Limb (tissue), 2 donors: ENCODE results near the gene TMEM175.
"Not testable (repeated sequence)": the region's sequence is repeated elsewhere in the genome, so short reads cannot be mapped to it uniquely, and the experiment has no call there.

Source experiments
- DNase-seq, 2 donors: peaks; one replicate each; pipeline ENCODE4 v3.0.0-alpha.2; 2016; ENCODE audit errors: extremely low spot score in 2 of 2

TMEM175 gene

GRCh38 chr4:988726-989721 lies 56.8 kb downstream of the TMEM175 start:
- DNase-seq = no peak

DNA sequence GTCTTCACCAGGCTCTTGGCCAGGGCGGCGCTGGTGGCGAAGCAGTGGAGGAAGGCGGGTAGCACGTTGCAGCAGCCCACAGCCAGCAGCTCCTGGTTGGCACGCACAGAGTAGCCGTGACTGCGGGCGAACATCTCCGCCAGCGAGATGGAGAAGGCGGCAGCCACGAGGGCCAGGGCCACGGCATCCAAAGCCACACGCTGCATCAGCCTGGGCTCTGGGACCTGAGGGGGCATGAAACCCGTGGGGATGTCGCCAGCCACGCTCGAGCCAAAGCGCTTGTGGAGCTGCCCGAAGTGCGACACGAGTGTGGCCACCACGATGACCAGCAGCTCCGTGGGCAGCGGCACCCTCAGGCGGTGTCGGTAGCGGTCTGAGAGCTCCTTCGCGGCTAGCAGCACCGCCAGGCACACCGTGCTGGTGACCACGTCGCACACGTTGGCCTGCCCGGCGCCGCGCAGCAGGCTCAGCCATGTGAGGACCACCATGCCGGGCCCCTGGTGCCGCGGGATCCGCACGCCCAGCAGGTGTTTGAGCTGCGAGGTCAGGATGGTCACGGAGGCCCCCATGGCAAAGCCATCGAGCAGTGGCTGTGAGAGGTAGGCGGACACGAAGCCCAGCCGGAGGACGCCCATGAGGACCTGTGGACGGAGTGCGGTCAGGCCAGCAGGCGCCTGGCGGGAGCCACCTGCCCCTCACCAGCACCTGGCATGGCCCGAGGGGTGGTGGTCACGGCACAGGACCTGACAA lies 57.6 kb downstream of the TMEM175 start:
- DNase-seq = no peak

- DNase-seq = no peak
These were observed 58.6 kb downstream of the TMEM175 start for GRCh38 chr4:990746-991367.

- no peak for DNase-seq
These were observed 59.4 kb downstream of the TMEM175 start for GRCh38 chr4:991451-992296.

DNA sequence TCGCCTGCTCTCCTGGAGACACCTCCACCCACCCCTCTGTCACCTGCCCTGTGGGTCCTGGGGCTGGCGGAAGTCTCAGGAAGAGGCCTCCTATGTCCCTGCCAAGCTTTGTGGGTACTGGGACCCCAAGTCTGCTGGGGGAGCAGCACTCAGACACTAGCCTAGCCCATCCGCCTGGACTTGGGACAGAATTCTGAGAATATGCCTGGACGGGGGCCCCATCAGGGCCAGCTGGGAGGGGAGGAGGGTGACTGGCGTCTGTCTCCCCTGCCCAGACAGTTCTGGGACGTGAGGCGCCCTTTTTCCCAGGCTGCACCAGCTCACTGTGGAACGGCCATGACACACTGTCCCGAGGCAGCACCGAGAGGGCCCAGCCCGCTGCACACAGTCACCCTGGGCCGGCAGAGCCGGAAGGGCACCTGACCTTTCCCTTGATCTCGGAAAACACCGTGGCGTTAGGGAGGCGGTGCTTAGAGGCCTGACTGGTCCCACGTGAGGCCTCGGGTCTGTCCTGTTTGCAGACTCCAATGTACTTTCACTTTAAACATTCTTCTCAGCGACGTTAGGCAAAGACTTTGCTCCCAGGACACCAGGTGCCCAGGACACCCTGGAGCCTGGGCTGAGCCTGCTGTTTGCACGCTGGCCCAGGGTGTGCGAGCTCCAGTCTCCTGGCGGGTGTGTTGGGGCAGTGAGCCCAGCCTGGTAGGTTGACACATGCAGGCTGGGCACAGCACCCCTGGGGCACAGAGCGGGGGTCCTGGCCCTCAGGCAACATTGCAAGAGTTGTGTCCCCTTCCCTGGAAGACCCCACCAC lies 60.2 kb downstream of the TMEM175 start:
- DNase-seq = no peak

- no peak for DNase-seq
These were observed 61.1 kb downstream of the TMEM175 start, which contains the start of gene SLC26A1 for GRCh38 chr4:993111-994029. Gene SLC26A1 (minus strand): TSS chr4:993404. CDS start chr4:991703, 1,701 bp downstream.

GRCh38 chr4:995311-996026 lies 63.2 kb downstream of the TMEM175 start:
- no peak for DNase-seq

GRCh38 chr4:996030-996996 lies 64.1 kb downstream of the TMEM175 start:
- DNase-seq = no peak

DNA sequence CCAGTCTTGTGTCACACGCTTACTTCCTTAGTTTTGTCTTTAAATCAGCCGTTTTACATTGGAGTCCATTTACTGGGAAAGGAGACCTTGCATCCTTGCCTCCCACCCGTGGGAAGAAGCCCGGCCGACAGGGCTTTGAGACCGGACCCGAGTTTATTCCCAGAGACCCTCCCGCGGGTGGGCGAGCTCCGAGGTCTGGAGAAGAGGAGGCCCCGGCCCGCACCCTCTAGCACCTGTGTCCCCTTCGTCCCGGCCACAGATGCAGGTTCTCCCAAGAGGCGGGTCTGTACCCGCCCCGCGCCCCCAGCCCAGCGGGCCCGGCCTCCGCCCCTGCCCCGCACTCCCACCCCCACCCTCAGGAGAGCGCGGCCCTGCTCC lies 64.7 kb downstream of the TMEM175 start:
- no peak for DNase-seq

DNA sequence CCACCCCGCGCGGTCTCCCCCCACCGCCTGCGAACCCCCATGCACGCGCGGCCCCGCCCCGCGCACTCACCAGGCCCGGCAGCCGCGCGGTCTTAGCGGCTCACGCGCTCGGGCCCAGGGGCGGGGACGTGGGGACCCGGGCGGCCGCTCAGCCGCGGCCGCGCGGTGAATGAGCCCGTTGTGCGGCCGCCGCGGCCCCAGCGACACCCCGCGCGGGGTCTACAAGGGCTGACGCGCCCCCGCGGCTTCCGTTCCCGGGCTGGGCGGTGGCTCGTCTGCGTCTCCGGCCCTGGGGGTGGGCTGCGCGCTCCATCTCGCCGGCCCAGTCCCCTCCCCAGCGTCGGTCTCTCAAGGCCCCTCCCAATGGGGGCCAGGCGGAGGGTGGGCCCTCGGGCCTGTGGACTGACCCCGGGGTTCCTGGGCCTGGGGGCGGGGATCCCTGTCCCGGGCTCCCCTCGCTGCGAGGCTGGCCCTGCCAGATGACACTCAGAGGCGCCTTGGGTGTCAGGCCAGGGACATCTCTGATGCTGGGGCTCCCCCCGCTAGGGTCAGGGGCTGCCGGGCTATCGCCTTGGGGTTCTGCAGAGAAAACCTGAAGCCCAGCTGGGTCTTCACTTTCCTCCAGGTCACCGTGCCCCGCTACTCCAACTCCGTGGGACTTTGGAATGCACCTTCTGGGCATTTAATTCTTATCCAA lies 65.3 kb downstream of the TMEM175 start:
- DNase-seq = no peak

- no peak for DNase-seq
These were observed 65.9 kb downstream of the TMEM175 start for GRCh38 chr4:998096-998691.

GRCh38 chr4:999240-999863 lies 67.1 kb downstream of the TMEM175 start:
- DNase-seq = not testable (repeated sequence)

DNA sequence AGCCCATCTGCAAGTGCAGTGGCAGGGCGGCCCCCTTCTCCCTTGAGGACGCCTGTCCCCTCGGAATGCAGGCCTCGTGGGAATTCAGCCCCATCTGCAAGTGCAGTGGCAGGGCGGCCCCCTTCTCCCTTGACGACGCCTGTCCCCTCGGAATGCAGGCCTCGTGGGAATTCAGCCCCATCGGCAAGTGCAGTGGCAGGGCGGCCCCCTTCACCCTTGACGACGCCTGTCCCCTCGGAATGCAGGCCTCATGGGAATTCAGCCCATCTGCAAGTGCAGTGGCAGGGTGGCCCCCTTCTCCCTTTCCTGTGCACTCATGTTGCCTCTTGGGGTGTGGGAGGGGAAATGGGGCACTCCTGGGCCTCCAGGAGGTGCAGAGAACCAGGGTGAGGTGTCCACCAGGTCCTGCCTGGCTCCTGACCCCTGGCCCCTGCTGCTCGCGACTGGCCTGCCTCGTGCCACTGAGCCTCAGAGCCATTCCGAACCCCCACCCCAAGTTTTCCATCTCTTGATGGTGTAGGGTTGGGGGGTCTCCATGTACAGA lies 67.7 kb downstream of the TMEM175 start:
- no peak for DNase-seq

- DNase-seq = no peak
These were observed 68.5 kb downstream of the TMEM175 start for GRCh38 chr4:1000686-1001260.

DNA sequence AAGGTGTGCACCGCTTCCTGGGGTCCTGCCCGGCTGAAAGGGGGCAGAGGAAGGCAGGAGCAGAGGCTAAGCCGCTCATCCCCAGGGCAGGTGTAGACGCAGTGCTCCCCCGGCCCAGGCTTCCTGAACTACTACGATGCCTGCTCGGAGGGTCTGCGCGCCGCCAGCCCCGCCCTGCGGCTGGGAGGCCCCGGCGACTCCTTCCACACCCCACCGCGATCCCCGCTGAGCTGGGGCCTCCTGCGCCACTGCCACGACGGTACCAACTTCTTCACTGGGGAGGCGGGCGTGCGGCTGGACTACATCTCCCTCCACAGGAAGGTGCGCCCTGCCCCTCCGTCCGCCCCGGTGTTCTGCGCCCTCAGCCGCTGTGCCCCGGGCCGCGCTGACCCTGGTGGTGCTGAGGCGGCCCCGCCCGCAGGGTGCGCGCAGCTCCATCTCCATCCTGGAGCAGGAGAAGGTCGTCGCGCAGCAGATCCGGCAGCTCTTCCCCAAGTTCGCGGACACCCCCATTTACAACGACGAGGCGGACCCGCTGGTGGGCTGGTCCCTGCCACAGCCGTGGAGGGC lies 69.4 kb downstream of the TMEM175 start:
- no peak for DNase-seq
